Islet precursor cell (in vitro differentiated cells): ENCODE data around the gene SEH1L.
A peak's percentile ranks its signal among the peaks of the same experiment; 100 is the strongest.
"Not testable (repeated sequence)": the region's sequence is repeated elsewhere in the genome, so short reads cannot be mapped to it uniquely, and the experiment has no call there.

Experiments used
- DNase-seq: peaks from one replicate; pipeline ENCODE4 v3.0.0-alpha.2; 2018

The SEH1L gene, protein sequence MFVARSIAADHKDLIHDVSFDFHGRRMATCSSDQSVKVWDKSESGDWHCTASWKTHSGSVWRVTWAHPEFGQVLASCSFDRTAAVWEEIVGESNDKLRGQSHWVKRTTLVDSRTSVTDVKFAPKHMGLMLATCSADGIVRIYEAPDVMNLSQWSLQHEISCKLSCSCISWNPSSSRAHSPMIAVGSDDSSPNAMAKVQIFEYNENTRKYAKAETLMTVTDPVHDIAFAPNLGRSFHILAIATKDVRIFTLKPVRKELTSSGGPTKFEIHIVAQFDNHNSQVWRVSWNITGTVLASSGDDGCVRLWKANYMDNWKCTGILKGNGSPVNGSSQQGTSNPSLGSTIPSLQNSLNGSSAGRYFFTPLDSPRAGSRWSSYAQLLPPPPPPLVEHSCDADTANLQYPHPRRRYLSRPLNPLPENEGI

GRCh38 chr18:12947285-12948049 is at the start of gene SEH1L:
Gene SEH1L (plus strand): TSS chr18:12948011. CDS start chr18:12948122, 111 bp downstream.
- peak; percentile 99 for DNase-seq

DNA sequence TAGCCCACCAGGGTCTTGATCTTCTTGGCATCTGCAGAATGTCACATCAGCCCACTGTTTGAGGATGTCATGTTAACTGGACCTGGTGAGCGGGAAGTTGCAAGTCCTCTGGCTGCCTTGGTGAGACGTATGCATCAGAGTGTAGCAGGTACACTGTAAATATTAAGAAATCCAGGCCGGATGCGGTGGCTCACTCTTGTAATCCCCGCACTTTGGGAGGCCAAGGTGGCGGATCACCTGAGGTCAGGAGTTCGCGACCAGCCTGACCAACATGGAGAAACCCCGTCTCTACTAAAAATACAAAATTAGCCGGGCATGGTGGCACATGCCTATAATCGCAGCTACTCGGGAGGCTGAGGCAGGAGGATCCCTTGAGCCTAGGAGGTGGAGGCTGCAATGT is 46.6 kb upstream of the SEH1L start:
- not testable (repeated sequence) for DNase-seq

GRCh38 chr18:12904012-12904516 is 43.7 kb upstream of the SEH1L start:
- DNase-seq: no peak

DNA sequence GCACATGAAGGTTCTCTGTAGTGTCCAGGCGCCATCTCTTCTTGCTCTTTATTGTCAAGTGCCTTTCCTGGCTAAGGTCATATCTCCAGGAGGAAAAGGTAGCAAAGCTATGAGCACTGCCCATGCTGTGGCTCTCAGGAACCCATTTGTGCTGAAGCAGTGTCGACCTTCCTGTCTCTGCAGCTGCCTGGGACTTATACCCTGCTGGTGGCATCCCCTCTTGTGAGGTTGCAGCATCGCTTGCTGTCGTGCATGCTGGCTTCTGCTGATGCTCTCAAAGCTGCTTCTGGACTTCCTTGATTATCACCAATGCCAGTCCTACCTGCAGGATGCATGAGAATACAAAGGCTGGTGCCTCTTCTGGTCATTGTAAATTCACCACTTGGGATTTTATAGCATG is 41.7 kb upstream of the SEH1L start:
- no peak for DNase-seq

DNA sequence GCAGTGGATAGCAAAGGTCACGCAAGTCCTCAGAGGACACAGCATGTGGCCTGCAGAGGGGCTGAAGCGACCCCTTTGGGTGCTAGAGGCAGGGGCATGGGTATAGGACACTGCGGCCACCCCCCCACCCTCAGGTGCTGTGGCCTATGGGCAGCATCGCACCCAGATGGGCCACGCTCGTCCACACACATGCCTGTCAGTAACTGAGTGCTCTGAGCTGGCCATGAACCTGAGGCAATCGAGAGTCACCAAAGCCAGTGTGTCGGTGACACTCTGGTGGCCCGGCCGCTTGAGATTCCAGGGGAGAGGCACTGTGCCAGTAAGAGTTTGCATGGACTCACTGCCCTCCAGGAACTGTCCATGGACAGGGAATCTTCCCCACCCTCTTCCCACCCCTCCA is 41.0 kb upstream of the SEH1L start:
- DNase-seq: no peak

DNA sequence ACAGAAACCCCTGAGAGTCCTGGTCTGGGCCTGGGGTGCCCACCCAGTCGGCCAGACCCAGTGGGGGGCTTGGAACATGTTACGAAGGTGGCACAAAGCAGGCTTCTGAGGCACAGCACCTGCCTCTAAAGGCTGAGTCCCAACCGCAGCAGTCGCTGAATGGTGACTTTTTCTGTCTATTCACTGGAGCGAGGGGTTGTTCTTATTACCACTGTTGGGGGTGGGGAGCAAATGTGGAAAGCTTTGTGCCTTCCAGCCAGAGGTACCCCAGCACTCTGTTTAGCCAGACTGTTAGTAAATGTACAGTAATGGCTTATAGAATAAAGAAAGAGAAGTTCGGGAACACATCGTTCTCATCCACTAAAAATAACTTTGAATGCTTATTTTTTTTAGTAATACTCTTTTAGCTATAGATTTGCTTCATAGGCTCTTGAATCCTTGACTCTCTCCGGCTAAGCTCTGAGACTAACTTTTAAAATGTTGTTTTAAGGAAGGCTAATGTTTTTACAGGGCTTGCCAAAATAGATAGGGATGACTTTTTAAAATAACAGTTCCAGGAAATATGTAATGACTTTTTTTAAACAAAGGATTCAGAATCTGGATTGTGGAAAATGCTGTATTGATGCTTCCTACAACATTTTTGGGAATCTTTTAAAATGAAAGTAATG is 40.4 kb upstream of the SEH1L start:
- DNase-seq: no peak

GRCh38 chr18:12908706-12909105 is 39.1 kb upstream of the SEH1L start:
- no peak for DNase-seq

DNA sequence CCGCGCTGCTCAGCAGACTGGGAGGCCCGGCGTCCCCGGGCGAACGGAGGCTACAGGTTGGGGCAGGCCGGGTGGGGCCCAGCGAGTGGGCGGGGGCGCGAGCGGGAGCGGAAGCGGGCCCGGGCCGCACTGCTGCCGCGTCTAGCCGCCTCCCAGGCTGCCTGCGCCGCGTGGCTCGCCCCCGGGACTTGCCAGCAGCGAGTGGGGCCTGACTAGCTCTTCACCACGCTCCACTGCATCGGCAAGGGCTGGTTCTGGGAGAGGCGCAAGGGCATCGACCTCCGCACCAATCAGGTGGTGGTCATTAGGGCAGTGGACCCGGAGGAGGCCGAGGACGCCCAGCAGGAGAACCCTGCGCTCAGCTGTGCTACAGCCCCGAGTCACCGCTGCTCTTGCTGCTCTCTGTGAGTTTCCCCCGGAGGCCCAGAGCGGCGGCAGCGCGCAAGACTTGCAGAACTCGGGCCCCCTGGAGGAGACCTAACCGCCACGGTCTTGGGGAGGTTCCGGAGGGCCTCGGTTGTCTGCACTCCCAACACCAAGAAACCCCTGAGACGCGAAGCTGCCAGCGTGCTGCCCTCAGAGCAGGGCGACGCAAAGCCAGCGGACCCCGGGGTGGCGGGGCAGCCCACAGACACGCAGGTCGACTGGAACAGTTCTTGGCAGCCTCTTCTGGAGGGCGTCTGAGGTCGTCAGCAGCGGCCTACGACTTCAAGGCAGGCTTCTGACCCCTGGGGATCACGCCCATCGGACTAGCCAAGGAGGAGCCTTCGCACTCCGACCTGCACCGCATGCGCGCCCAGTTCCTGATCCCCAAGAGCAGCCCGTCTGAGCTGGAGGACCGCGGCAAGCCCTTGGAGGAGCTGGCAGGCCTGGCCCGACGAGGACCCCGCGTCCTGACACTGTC is 36.5 kb upstream of the SEH1L start:
- no peak for DNase-seq

GRCh38 chr18:12911929-12912703 is 35.7 kb upstream of the SEH1L start:
- DNase-seq: peak; percentile 49

- no peak for DNase-seq
These were observed 26.6 kb upstream of the SEH1L start for GRCh38 chr18:12921178-12921577.

DNA sequence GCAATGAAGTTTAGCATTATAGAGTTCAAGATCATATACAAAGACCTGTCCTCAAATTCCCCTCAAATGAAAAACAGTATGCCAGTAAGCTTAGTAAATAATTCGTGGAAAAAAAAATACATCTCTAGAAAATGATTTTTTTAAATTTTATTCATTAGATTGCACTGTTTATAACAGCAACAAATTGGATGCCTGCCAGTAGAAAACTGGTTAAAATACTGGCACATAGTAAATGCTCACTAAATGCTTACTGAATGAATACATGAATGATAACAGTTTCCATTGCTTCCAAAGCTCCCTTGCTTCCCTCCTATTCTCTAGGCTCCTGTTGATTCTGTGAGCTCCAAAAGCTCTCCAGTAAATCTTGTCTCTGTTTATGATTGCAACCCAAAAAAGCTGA is 25.5 kb upstream of the SEH1L start:
- no peak for DNase-seq

DNA sequence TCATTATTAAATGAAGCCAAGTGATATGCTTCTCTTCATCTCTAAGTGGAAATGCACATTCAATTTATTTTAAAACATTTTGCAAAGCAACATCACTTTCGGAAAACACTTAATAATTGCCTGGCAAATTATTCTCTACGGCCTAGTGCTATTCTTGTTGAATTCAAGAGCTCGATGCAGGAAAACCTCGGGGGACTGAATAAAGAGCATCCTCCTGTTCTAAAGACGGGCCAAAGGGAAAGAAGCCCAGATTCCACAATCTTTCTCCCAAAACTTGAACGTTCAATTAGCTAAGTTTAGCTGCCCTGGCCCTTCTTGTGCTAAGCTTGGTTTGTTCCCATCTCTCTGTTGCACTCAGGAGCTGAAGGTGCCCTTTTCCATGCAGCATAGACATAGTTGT is 23.2 kb upstream of the SEH1L start:
- DNase-seq: no peak

DNA sequence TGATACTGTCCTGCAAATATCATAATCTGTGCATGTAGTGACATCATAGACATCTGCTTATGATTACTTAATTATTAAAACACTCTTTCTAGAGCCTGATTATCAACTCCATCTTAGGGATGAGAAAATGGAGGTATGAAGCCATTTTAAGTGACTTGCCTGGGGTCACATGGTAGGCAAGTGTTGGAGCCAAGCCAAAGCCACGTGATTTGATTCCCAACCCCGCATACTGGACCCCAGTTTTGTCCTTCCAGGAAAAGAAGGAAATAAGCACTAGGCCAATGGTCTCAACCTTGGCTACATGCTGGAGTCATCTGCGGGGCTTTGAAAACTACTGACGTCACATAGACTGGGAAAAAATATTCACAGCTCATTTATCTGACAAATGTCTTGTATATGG is 19.6 kb upstream of the SEH1L start:
- DNase-seq: no peak

DNA sequence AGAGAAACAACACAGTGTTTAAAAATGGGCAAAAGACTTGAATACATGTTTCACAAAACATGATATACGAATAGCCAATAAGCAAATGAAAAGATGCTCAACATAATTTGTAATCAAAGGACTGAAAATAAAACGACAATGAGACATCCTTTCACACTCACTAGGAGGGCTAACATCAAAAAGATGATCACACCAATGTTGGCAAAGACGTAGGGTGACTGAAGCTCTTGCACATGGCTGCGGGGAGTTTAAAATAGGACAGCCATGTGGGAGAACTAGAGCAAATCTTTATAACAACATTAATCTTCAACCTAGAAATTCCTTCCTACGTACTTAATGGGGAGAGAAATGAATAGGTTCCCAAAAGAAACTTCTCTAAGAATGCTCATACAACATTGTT is 19.2 kb upstream of the SEH1L start:
- DNase-seq: no peak

DNA sequence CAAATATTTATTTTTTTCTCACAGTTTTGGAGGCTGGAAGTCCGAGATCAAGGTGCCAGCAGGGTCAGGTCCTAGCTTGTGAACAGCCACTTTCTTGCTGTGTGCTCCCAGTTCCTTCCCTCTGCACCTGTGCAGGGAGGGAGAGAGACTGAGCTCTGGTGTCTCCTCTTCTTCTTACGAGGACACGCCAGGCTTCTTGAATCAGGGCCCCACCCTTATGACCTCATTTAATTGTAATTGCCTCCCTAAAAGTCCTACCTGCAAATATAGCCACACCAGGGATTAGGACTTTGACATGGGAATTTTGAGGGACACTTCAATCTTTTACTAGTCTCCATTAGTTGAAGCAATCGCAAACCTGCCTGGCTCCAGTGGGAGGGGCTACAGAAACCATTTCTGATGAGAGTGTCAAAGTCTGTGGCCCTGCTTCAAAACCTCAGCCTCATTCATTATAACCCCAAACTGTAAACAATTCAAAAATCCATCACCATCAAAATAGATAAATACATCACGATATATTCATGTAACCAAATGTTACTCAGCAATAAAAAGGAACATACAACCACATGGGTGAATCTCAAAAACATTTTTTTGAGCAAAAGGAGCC is 18.2 kb upstream of the SEH1L start:
- no peak for DNase-seq

DNA sequence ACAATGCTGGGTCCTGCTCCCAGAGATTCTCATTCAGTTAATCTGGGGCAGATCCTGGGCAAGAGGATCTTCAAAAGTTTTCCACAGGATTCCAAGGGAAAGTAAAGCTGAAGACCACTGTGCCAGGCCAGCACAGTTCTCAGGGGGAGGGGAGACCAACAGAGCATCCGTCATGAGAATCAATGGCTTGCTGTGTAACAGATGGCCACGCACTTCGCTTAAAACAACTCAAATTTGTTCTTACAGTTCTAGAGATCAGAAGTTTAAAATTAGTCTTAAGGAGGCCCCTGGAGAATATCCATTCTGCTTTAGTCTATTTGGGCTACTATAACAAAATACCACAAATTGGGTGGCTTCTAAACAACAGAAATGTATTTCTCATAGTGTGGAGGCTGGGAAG is 17.4 kb upstream of the SEH1L start:
- DNase-seq: no peak

GRCh38 chr18:12930908-12931307 is 16.9 kb upstream of the SEH1L start:
- DNase-seq: no peak

GRCh38 chr18:12933327-12933726 is 14.5 kb upstream of the SEH1L start:
- DNase-seq: no peak

- DNase-seq: peak; percentile 91
These were observed 13.2 kb upstream of the SEH1L start for GRCh38 chr18:12934454-12935071.

DNA sequence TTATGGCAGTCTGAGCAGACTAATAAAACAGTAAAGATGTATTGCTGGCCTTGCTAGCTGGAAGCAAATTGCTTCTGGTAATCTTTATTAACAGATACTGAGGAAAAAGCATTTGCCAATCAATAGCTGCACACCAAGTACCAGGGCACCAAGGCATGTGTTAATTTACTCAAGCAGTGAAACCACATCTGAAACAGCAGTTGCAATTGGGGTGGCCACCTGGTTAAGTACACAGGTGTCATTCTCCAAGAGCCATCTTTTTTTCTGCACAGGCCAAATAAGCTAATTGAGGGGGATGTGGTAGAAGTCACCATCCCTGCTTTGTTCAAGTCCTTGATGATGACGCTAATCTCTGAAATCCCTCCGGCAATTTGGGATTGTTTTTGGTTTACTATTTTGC is 8.6 kb upstream of the SEH1L start:
- DNase-seq: no peak

DNA sequence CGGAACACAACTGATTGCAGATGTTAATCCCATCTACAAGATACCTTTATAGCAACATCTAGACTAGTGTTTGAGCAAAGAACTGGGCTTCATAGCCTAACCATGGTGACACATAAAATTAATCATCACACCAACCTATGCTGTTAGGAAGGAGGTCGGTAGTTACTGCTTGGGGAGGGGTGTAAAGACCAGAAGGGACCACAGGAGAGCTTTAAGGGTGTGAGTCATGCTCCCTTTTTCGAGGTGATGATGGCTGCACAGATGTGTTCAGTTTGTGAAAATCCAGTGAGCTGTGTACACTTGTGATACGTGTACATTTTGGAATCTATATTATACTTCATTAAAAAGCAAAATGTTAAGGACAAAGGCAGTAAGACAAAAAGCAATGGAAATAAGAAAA is 4.6 kb upstream of the SEH1L start:
- no peak for DNase-seq
